HCT116 (cell line): Measurements from ENCODE around the gene DCHS1. TPM values are rescaled to one million over a fixed set of nuclear protein-coding genes. Genes with fewer than 3 reads are reported as not detected.

Experiments used
- ATAC-seq: fragments of 200-7000 bp; cut with Tn5 transposase; 2 replicates; pipeline ENCODE4 v1.9.1; 2020; ENCODE audit warnings: mild to moderate bottlenecking, moderate library complexity
- BruUV-seq: library from RNA; stranded (reverse); fragments of 400-500 nt; replicated peaks from 2 replicates; lab custom pipeline; 2021; lab: Mats Ljungman, UMichigan
- CTCF ChIA-PET: fragments of 300-600 bp; sonication (Branson Sonifier 250); formaldehyde crosslinking; loops from one replicate; lab custom pipeline; 2021; ENCODE audit warnings: antibody characterized with exemption; lab: Charles Lee
- POLR2A ChIA-PET: fragments of 300-600, 350-600 bp; sonication (Branson Sonifier 250); formaldehyde crosslinking; loops from one replicate; lab custom pipeline; 2021; ENCODE audit warnings: antibody characterized with exemption; lab: Charles Lee
- RAD21 ChIA-PET, 2 experiments: fragments of 300-600 bp; sonication (Branson Sonifier 250); formaldehyde crosslinking; loops; one replicate each; lab custom pipeline; 2023; ENCODE audit warnings: low total read pairs in 2 of 2; ENCODE audit not compliant: uncharacterized antibody in 2 of 2, unreplicated experiment in 2 of 2, low non-redundant PET in 1 of 2; lab: Charles Lee
- DNase-seq: peaks from one replicate; pipeline ENCODE4 v3.0.0-alpha.2; 2010; ENCODE audit warnings: low read depth, low spot score
- H2AFZ ChIP-seq: fragments of 200-600 bp; shearing (Covaris generic), sonication (generic); 2 replicates; pipeline ENCODE4 v1.6.1; 2017; ENCODE audit warnings: low read depth, mixed run types, mixed read lengths, antibody characterized with exemption, low read length; ENCODE audit not compliant: poor library complexity, severe bottlenecking
- H3K27ac ChIP-seq: 2 replicates; pipeline ENCODE4 v1.5.1; 2012; ENCODE audit warnings: low read depth, low read length
- H3K27me3 ChIP-seq: fragments of 200-600 bp; sonication (generic); 2 replicates; pipeline ENCODE4 v1.6.1; 2016; ENCODE audit warnings: mixed run types, low read length, mixed read lengths; ENCODE audit not compliant: insufficient read depth
- H3K36me3 ChIP-seq, 2 experiments: fragments of 200-500 bp in 1 of 2; fragments of 200-600 bp in 1 of 2; sonication (Bioruptor generic) in 1 of 2; sonication (generic) in 1 of 2; 2 replicates each; pipeline versions ENCODE4 v1.5.1 to v1.6.1; 2014 to 2016; ENCODE audit warnings: low read length in 2 of 2, inconsistent platforms in 1 of 2, mixed read lengths in 1 of 2, mixed run types in 1 of 2; ENCODE audit not compliant: insufficient read depth in 2 of 2, control insufficient read depth in 1 of 2
- H3K4me1 ChIP-seq, 2 experiments: fragments of 200-600 bp in 1 of 2; sonication (generic) in 1 of 2; 2 replicates each; pipeline versions ENCODE4 v1.5.1 to v1.6.1; 2012 to 2017; ENCODE audit warnings: low read length in 2 of 2, inconsistent platforms in 1 of 2, mild to moderate bottlenecking in 1 of 2, mixed read lengths in 1 of 2, mixed run types in 1 of 2, moderate library complexity in 1 of 2; ENCODE audit not compliant: insufficient read depth in 2 of 2, control insufficient read depth in 1 of 2
- H3K4me2 ChIP-seq: fragments of 200-600 bp; sonication (generic); 2 replicates; pipeline ENCODE4 v1.6.1; 2017; ENCODE audit warnings: mixed run types, low read length, mixed read lengths
- H3K4me3 ChIP-seq, 2 experiments: fragments of 200-600 bp in 1 of 2; sonication (generic) in 1 of 2; replicated peaks in 1 of 2; 2 replicates each; pipeline ENCODE4 v1.5.1; 2011 to 2016; ENCODE audit warnings: low read length in 2 of 2, control low read depth in 1 of 2, low read depth in 1 of 2, mild to moderate bottlenecking in 1 of 2, mixed read lengths in 1 of 2, mixed run types in 1 of 2
- H3K79me2 ChIP-seq: fragments of 200-600 bp; sonication (generic); 2 replicates; pipeline ENCODE4 v1.6.1; 2017; ENCODE audit warnings: mild to moderate bottlenecking, mixed run types, low read length, moderate library complexity, mixed read lengths; ENCODE audit not compliant: insufficient read depth
- H3K9ac ChIP-seq: fragments of 200-600 bp; sonication (generic); 2 replicates; pipeline ENCODE4 v1.6.1; 2016; ENCODE audit warnings: low read length, mixed read lengths
- H3K9me2 ChIP-seq: fragments of 200-600 bp; sonication (generic), shearing (Covaris generic); 2 replicates; pipeline ENCODE4 v1.6.1; 2017; ENCODE audit warnings: mixed run types, mild to moderate bottlenecking, moderate library complexity; ENCODE audit not compliant: insufficient read depth
- H3K9me3 ChIP-seq, 2 experiments: fragments of 200-500 bp in 1 of 2; fragments of 200-600 bp in 1 of 2; sonication (Bioruptor generic) in 1 of 2; sonication (generic) in 1 of 2; 2 replicates each; pipeline ENCODE4 v1.6.1; 2014 to 2017; ENCODE audit warnings: low read length in 2 of 2, mixed read lengths in 2 of 2, inconsistent platforms in 1 of 2, low read depth in 1 of 2, mild to moderate bottlenecking in 1 of 2, mixed run types in 1 of 2, moderate library complexity in 1 of 2; ENCODE audit not compliant: control insufficient read depth in 1 of 2, insufficient read depth in 1 of 2
- H4K20me1 ChIP-seq: fragments of 200-600 bp; sonication (generic), shearing (Covaris generic); 2 replicates; pipeline ENCODE4 v1.6.1; 2017; ENCODE audit warnings: mixed run types, mild to moderate bottlenecking, moderate library complexity; ENCODE audit not compliant: insufficient read depth
- EGR1 ChIP-seq: IDR thresholded peaks from 2 replicates; pipeline ENCODE4 v1.6.1; 2012; ENCODE audit warnings: low read depth
- JUND ChIP-seq: IDR thresholded peaks from 2 replicates; pipeline ENCODE4 v1.6.1; 2012
- SP1 ChIP-seq: IDR thresholded peaks from 2 replicates; pipeline ENCODE4 v1.6.1; 2012; ENCODE audit warnings: low read depth
- SRF ChIP-seq: IDR thresholded peaks from 2 replicates; pipeline ENCODE4 v1.6.1; 2012; ENCODE audit warnings: low read depth
- intact Hi-C: fragments of 100-400 bp; cut with micrococcal nuclease; formaldehyde crosslinking; loops from 2 replicates; pipeline ENCODE4 v1.10.0; 2022
- total RNA-seq: library from RNA; stranded (reverse); gene quantifications from one replicate; pipeline ENCODE4 v1.2.1, GENCODE V29; 2021; ENCODE audit not compliant: unreplicated experiment
- TF ChIP-seq, protein P1 (sequence below): IDR thresholded peaks from 2 replicates; pipeline ENCODE4 v1.6.1; 2011; ENCODE audit warnings: mild to moderate bottlenecking, low read length, moderate library complexity; ENCODE audit not compliant: insufficient replicate concordance; ENCODE audit errors: extremely low read depth
- TF ChIP-seq, protein P2 (sequence below): IDR thresholded peaks from 2 replicates; pipeline ENCODE4 v1.6.1; 2012; ENCODE audit warnings: low read depth

Gene DCHS1
- total RNA-seq, 1 experiment from 2014 or later: 0.30 TPM

DNA sequence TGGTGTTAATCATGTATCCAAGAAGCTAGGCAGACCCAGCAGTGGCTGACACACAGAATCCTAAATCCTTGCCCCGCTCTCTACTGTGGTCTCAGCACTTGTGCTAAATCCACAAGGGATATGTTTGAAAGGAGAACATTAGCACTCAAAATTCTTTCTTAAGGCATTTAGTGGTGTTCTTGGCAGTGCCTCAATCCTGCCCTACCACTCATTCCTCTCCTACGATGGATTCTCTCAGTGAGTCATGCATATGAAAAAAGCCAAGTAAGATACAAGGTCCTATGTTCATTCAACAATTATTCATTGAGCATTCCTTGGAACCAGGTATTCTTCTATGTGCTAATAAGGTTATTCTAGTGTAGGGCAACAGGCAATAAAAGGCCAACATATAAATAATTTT lies 83.4 kb downstream of the DCHS1 start:
- TF ChIP-seq, protein P1, sequence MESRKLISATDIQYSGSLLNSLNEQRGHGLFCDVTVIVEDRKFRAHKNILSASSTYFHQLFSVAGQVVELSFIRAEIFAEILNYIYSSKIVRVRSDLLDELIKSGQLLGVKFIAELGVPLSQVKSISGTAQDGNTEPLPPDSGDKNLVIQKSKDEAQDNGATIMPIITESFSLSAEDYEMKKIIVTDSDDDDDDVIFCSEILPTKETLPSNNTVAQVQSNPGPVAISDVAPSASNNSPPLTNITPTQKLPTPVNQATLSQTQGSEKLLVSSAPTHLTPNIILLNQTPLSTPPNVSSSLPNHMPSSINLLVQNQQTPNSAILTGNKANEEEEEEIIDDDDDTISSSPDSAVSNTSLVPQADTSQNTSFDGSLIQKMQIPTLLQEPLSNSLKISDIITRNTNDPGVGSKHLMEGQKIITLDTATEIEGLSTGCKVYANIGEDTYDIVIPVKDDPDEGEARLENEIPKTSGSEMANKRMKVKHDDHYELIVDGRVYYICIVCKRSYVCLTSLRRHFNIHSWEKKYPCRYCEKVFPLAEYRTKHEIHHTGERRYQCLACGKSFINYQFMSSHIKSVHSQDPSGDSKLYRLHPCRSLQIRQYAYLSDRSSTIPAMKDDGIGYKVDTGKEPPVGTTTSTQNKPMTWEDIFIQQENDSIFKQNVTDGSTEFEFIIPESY: no peak
- TF ChIP-seq SP1: no peak
- TF ChIP-seq EGR1: no peak
- TF ChIP-seq, protein P2, sequence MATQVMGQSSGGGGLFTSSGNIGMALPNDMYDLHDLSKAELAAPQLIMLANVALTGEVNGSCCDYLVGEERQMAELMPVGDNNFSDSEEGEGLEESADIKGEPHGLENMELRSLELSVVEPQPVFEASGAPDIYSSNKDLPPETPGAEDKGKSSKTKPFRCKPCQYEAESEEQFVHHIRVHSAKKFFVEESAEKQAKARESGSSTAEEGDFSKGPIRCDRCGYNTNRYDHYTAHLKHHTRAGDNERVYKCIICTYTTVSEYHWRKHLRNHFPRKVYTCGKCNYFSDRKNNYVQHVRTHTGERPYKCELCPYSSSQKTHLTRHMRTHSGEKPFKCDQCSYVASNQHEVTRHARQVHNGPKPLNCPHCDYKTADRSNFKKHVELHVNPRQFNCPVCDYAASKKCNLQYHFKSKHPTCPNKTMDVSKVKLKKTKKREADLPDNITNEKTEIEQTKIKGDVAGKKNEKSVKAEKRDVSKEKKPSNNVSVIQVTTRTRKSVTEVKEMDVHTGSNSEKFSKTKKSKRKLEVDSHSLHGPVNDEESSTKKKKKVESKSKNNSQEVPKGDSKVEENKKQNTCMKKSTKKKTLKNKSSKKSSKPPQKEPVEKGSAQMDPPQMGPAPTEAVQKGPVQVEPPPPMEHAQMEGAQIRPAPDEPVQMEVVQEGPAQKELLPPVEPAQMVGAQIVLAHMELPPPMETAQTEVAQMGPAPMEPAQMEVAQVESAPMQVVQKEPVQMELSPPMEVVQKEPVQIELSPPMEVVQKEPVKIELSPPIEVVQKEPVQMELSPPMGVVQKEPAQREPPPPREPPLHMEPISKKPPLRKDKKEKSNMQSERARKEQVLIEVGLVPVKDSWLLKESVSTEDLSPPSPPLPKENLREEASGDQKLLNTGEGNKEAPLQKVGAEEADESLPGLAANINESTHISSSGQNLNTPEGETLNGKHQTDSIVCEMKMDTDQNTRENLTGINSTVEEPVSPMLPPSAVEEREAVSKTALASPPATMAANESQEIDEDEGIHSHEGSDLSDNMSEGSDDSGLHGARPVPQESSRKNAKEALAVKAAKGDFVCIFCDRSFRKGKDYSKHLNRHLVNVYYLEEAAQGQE: no peak
- no peak for TF ChIP-seq SRF
- no peak for TF ChIP-seq JUND
- no peak overlapping the region for H2AFZ ChIP-seq
- ATAC-seq (no peak), DNase-seq (no peak)
- BruUV-seq: no TSS peak
- no peak overlapping the region for H3K9ac ChIP-seq
- ChIA-PET RAD21 (no interaction called here), CTCF (no interaction called here), POLR2A (no interaction called here)
- H3K27ac ChIP-seq: no peak overlapping the region
- no peaks in the 10 kb centered on the region for H3K79me2 ChIP-seq
- H3K4me3 ChIP-seq: no peak overlapping the region
- no peaks in the 10 kb centered on the region for H3K9me2 ChIP-seq
- no peaks in the 10 kb centered on the region for H3K4me1 ChIP-seq
- intact Hi-C loops: no loop called here
- H3K9me3 ChIP-seq: no peaks in the 10 kb centered on the region
- H4K20me1 ChIP-seq: no peaks in the 10 kb centered on the region
- H3K4me2 ChIP-seq: no peak overlapping the region
- no peaks in the 10 kb centered on the region for H3K27me3 ChIP-seq
- no peaks in the 10 kb centered on the region for H3K36me3 ChIP-seq
